ENCODE measurements around the gene IL1RAPL1. TPM values are rescaled to one million over a fixed set of nuclear protein-coding genes. Genes with fewer than 3 reads are reported as not detected.

IL1RAPL1 gene
- total RNA-seq, 1 experiment from 2014 or later, result not detected

DNA sequence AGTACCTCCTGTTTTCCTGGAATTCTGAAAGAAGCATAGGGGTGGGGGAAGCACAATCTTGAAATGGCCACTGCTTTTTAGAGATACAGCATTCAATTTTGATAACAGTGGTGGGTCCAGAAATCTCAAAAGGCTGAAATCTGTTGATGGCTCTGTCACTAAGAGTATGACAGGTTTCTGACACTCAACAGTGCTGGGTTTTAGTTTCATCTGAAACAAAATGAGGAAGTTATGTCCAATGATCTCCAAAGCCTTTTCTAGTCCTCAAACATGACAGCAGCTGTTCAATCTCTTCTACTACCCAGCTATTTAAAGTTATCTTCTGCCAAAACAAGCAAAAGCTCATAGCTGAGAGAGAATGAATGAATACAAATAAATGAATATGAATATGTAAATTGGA, 110.5 kb downstream of the IL1RAPL1 start:
- Mint-ChIP-seq H3K27ac (ENCODE audit: unreplicated experiment) (no peak overlapping the region), H3K36me3 (ENCODE audit: insufficient read depth, unreplicated experiment) (no peaks in the 10 kb centered on the region), H3K4me3 (ENCODE audit: low read depth, unreplicated experiment) (no peak overlapping the region), H3K4me1 (ENCODE audit: low read depth, unreplicated experiment) (no peaks in the 10 kb centered on the region), H3K9me3 (ENCODE audit: low read depth, unreplicated experiment) (no peaks in the 10 kb centered on the region), H3K27me3 (ENCODE audit: unreplicated experiment) (no peaks in the 10 kb centered on the region)
- TF ChIP-seq, protein P1, sequence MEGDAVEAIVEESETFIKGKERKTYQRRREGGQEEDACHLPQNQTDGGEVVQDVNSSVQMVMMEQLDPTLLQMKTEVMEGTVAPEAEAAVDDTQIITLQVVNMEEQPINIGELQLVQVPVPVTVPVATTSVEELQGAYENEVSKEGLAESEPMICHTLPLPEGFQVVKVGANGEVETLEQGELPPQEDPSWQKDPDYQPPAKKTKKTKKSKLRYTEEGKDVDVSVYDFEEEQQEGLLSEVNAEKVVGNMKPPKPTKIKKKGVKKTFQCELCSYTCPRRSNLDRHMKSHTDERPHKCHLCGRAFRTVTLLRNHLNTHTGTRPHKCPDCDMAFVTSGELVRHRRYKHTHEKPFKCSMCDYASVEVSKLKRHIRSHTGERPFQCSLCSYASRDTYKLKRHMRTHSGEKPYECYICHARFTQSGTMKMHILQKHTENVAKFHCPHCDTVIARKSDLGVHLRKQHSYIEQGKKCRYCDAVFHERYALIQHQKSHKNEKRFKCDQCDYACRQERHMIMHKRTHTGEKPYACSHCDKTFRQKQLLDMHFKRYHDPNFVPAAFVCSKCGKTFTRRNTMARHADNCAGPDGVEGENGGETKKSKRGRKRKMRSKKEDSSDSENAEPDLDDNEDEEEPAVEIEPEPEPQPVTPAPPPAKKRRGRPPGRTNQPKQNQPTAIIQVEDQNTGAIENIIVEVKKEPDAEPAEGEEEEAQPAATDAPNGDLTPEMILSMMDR (IDR thresholded peaks at IDR 0.05; ENCODE audit: unreplicated experiment), result no peak
- DNase-seq, result no peak
- BruUV-seq (replicated peaks), result no TSS peak
- intact Hi-C loops (cut with micrococcal nuclease; ENCODE audit: unreplicated experiment), result no loop called here
- CTCF ChIA-PET, result no interaction called here

DNA sequence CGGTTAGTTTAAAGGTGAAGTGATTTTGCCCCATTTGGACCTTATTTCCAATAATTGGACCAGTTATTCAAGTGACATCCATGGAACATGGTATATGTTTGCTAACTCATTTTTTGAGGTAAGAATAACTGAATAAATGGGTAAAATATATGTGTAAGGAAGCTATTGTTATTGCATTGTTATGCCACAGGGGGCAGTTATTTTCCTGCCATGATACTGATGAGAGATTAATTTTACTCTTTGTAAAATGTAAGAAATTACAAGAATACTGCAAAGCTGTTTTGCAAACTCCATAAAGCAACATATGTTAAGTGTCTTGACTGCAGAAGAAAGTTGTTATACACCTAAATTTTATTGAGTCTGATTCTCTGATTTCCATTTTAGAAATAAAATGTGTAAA, 114.0 kb downstream of the IL1RAPL1 start:
- TF ChIP-seq, protein P1 (IDR thresholded peaks at IDR 0.05; ENCODE audit: unreplicated experiment), result no peak
- BruUV-seq (replicated peaks), result no TSS peak
- CTCF ChIA-PET, result no interaction called here
- H3K9me3 Mint-ChIP-seq (ENCODE audit: low read depth, unreplicated experiment), result no peaks in the 10 kb centered on the region
- no peaks in the 10 kb centered on the region for H3K4me1 Mint-ChIP-seq (ENCODE audit: low read depth, unreplicated experiment)
- no peak overlapping the region for H3K4me3 Mint-ChIP-seq (ENCODE audit: low read depth, unreplicated experiment)
- H3K27ac Mint-ChIP-seq (ENCODE audit: unreplicated experiment), result no peak overlapping the region
- no peaks in the 10 kb centered on the region for H3K36me3 Mint-ChIP-seq (ENCODE audit: insufficient read depth, unreplicated experiment)
- no peak for DNase-seq
- no peaks in the 10 kb centered on the region for H3K27me3 Mint-ChIP-seq (ENCODE audit: unreplicated experiment)
- intact Hi-C loops (cut with micrococcal nuclease; ENCODE audit: unreplicated experiment), result no loop called here

DNA sequence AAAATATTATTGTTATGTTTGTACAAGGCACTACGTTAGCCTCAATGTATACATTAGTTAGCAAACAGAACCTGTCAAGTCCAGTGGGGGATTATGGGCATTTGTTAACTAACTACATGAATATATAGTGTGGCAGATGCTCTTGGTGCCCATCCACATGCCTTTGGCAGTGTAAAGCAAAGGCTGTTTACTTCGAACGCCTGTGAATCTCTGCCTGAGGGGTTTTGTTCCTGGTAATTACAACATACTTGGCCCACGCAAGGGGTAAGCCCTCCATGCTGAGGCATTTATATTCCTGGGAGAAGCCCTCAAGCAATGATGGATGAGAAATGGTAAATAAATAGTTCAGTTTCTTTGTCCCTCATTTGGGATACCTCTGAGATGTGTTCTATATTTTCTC, 119.7 kb downstream of the IL1RAPL1 start:
- no TSS peak for BruUV-seq (replicated peaks)
- CTCF ChIA-PET, result no interaction called here
- no peaks in the 10 kb centered on the region for H3K27me3 Mint-ChIP-seq (ENCODE audit: unreplicated experiment)
- intact Hi-C loops (cut with micrococcal nuclease; ENCODE audit: unreplicated experiment), result no loop called here
- no peaks in the 10 kb centered on the region for H3K9me3 Mint-ChIP-seq (ENCODE audit: low read depth, unreplicated experiment)
- no peaks in the 10 kb centered on the region for H3K4me1 Mint-ChIP-seq (ENCODE audit: low read depth, unreplicated experiment)
- TF ChIP-seq, protein P1 (IDR thresholded peaks at IDR 0.05; ENCODE audit: unreplicated experiment), result no peak
- H3K4me3 Mint-ChIP-seq (ENCODE audit: low read depth, unreplicated experiment), result no peak overlapping the region
- no peak for DNase-seq
- H3K27ac Mint-ChIP-seq (ENCODE audit: unreplicated experiment), result no peak overlapping the region
- H3K36me3 Mint-ChIP-seq (ENCODE audit: insufficient read depth, unreplicated experiment), result no peaks in the 10 kb centered on the region

DNA sequence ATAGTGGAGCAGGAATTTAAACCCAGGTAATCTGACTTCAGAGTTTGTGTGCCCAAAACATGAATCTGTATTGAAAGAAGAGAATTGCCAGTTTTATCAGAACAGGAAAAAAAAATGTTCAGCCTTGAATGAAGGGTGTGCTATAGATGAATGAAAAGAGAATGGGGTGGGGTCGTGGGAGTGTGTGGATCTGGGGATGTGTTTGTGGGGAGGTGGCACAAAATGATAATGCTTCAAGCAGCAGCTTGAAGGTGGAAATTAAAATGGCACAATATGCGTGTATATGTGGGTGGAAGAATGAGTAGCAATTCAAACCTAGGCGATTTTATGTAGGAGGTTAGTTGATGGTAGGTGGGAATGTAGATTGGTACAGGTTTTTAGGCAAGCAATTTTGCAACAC, 122.2 kb downstream of the IL1RAPL1 start:
- Mint-ChIP-seq H3K27me3 (ENCODE audit: unreplicated experiment) (no peaks in the 10 kb centered on the region), H3K27ac (ENCODE audit: unreplicated experiment) (no peak overlapping the region), H3K4me3 (ENCODE audit: low read depth, unreplicated experiment) (no peak overlapping the region), H3K9me3 (ENCODE audit: low read depth, unreplicated experiment) (peaks cover 2% of the 10 kb centered on the region), H3K36me3 (ENCODE audit: insufficient read depth, unreplicated experiment) (no peaks in the 10 kb centered on the region), H3K4me1 (ENCODE audit: low read depth, unreplicated experiment) (no peaks in the 10 kb centered on the region)
- intact Hi-C loops (cut with micrococcal nuclease; ENCODE audit: unreplicated experiment), result no loop called here
- DNase-seq, result no peak
- TF ChIP-seq, protein P1 (IDR thresholded peaks at IDR 0.05; ENCODE audit: unreplicated experiment), result no peak
- CTCF ChIA-PET, result no interaction called here
- no TSS peak for BruUV-seq (replicated peaks)

DNA sequence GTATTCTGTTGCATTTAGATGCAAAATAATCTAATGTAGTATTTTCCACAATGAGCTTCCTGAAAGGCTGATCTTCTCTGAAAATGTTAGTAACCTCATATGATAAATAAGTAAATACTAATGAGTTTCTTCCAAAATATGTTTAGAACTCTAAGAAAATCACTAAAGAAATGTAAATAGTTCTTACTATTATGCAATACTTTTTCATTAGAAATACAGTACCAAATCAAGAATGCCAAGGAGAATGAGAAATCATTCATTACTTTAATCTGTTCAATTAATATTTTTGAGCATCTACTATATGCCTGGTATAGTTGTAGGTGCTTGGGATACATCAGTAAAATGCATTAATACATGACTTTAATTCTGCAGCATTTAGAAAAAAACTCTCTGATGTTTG, 130.6 kb downstream of the IL1RAPL1 start:
- TF ChIP-seq, protein P1 (IDR thresholded peaks at IDR 0.05; ENCODE audit: unreplicated experiment), result no peak
- no TSS peak for BruUV-seq (replicated peaks)
- peaks cover 2% of the 10 kb centered on the region for H3K9me3 Mint-ChIP-seq (ENCODE audit: low read depth, unreplicated experiment)
- no peaks in the 10 kb centered on the region for H3K27me3 Mint-ChIP-seq (ENCODE audit: unreplicated experiment)
- H3K27ac Mint-ChIP-seq (ENCODE audit: unreplicated experiment), result no peak overlapping the region
- intact Hi-C loops (cut with micrococcal nuclease; ENCODE audit: unreplicated experiment), result no loop called here
- H3K4me1 Mint-ChIP-seq (ENCODE audit: low read depth, unreplicated experiment), result no peaks in the 10 kb centered on the region
- H3K36me3 Mint-ChIP-seq (ENCODE audit: insufficient read depth, unreplicated experiment), result no peaks in the 10 kb centered on the region
- CTCF ChIA-PET, result no interaction called here
- no peak for DNase-seq
- no peak overlapping the region for H3K4me3 Mint-ChIP-seq (ENCODE audit: low read depth, unreplicated experiment)
